NCI-H2107 (cell line): ENCODE results near the gene TCTA.

Experiments used
- DNase-seq: peaks from one replicate; lab custom pipeline; 2025; lab: John Stamatoyannopoulos, UW

Gene TCTA

GRCh38 chr3:49460956-49461355 lies 48.7 kb downstream of the TCTA start:
- no peak for DNase-seq

- DNase-seq: no peak
Observed at GRCh38 chr3:49461443-49462171, 49.4 kb downstream of the TCTA start.

GRCh38 chr3:49462222-49462621 lies 50.0 kb downstream of the TCTA start:
- no peak for DNase-seq

GRCh38 chr3:49465270-49466034 lies 53.2 kb downstream of the TCTA start:
- DNase-seq: no peak
